ENCODE results near the gene ZNF22. TPM values are rescaled to one million over a fixed set of nuclear protein-coding genes. Genes with fewer than 3 reads are reported as not detected.
A peak's percentile ranks its signal among the peaks of the same experiment; 100 is the strongest.

ZNF22 gene
- total and polyA plus RNA-seq, 7 donors = 12.9 to 29.9 (median 18.3) TPM

- peak; percentile 90 for DNase-seq
- Histone ChIP-seq H3K4me1 (peaks cover 0 to 76% (median 71%) of the 10 kb centered on the region in 4 donors), H3K27ac (peak overlapping the region; percentile 88 to 92 (median 90)), H3K4me3 (peak overlapping the region; percentile 54 to 64 (median 54)), H3K9me3 (no peaks in the 10 kb centered on the region), H3K36me3 (peaks cover 5 to 44% (median 18%) of the 10 kb centered on the region in 4 donors), H3K27me3 (no peaks in the 10 kb centered on the region)
- 42 to 52% methylated on average over 10 of the region's 10 CpGs for WGBS, 2 donors
- TF ChIP-seq POLR2A (IDR thresholded peaks at IDR 0.05) (no peak), POLR2AphosphoS5 (IDR thresholded peaks at IDR 0.05) (peak; percentile 22 to 64 (median 46))
- intact Hi-C loops (cut with DNase I) = loop anchor here (1.0 to 5.0 kb wide), 2 partner anchors 43 to 98 kb away; no protein-coding TSS in a partner anchor
Observed at GRCh38 chr10:44975431-44976331, 25.0 kb upstream of the ZNF22 start.

- Histone ChIP-seq H3K9me3 (no peaks in the 10 kb centered on the region), H3K4me1 (peaks cover 0 to 85% (median 79%) of the 10 kb centered on the region in 4 donors), H3K27ac (peak overlapping the region; percentile 88 to 92 (median 90)), H3K36me3 (peaks cover 5 to 35% (median 16%) of the 10 kb centered on the region in 4 donors), H3K4me3 (peak overlapping the region; percentile 54 to 64 (median 54)), H3K27me3 (no peaks in the 10 kb centered on the region)
- WGBS, 2 donors = 88 to 91% methylated on average over 9 of the region's 9 CpGs
- DNase-seq = peak; percentile 71
- TF ChIP-seq CTCF (IDR thresholded peaks at IDR 0.05) = no peak
- TF ChIP-seq POLR2AphosphoS5 (IDR thresholded peaks at IDR 0.05) = peak in 3 of 4 donors; percentile 30 to 46 (median 37)
- no peak for TF ChIP-seq POLR2A (IDR thresholded peaks at IDR 0.05)
- no peak for TF ChIP-seq EP300 (IDR thresholded peaks at IDR 0.05)
- intact Hi-C loops (cut with DNase I) = loop anchor here (5.0 kb wide), 1 partner anchor 99 kb away; no protein-coding TSS in a partner anchor
Observed at GRCh38 chr10:44976352-44977198, 24.1 kb upstream of the ZNF22 start.

GRCh38 chr10:44977287-44978212, 23.2 kb upstream of the ZNF22 start:
- peak overlapping the region; percentile 54 to 64 (median 54) for H3K4me3 ChIP-seq
- intact Hi-C loops (cut with DNase I) = loop anchor here (5.0 kb wide), 1 partner anchor 100 kb away; no protein-coding TSS in a partner anchor
- peak overlapping the region; percentile 88 to 92 (median 90) for H3K27ac ChIP-seq
- no peaks in the 10 kb centered on the region for H3K9me3 ChIP-seq
- 76 to 83% methylated on average over 25 of the region's 25 CpGs for WGBS, 2 donors
- no peak for TF ChIP-seq POLR2A (IDR thresholded peaks at IDR 0.05)
- TF ChIP-seq POLR2AphosphoS5 (IDR thresholded peaks at IDR 0.05) = peak in 3 of 4 donors; percentile 3 to 25 (median 8)
- TF ChIP-seq CTCF (IDR thresholded peaks at IDR 0.05) = no peak
- no peak for TF ChIP-seq EP300 (IDR thresholded peaks at IDR 0.05)
- H3K36me3 ChIP-seq = peaks cover 0 to 25% (median 11%) of the 10 kb centered on the region in 4 donors
- H3K4me1 ChIP-seq = peaks cover 0 to 95% (median 89%) of the 10 kb centered on the region in 4 donors
- H3K27me3 ChIP-seq = no peaks in the 10 kb centered on the region
- peak; percentile 69 for DNase-seq

- H3K4me1 ChIP-seq = peaks cover 0 to 96% (median 92%) of the 10 kb centered on the region in 4 donors
- intact Hi-C loops (cut with DNase I) = loop anchor here (5.0 kb wide), 1 partner anchor 101 kb away; no protein-coding TSS in a partner anchor
Observed at GRCh38 chr10:44978213-44978569, 22.5 kb upstream of the ZNF22 start.

More at GRCh38 chr10:44978213-44978569, 22.5 kb upstream of the ZNF22 start:
- peak overlapping the region; percentile 88 to 92 (median 90) for H3K27ac ChIP-seq
- WGBS, 2 donors = 22 to 29% methylated on average over 4 of the region's 4 CpGs
- H3K4me3 ChIP-seq = peak overlapping the region; percentile 54 to 64 (median 54)
- TF ChIP-seq POLR2A (IDR thresholded peaks at IDR 0.05) (no peak), CTCF (IDR thresholded peaks at IDR 0.05) (no peak), EP300 (IDR thresholded peaks at IDR 0.05) (no peak), POLR2AphosphoS5 (IDR thresholded peaks at IDR 0.05) (no peak)
- DNase-seq = peak; percentile 60
- peaks cover 0 to 19% (median 9%) of the 10 kb centered on the region in 4 donors for H3K36me3 ChIP-seq
- no peaks in the 10 kb centered on the region for H3K9me3 ChIP-seq
- H3K27me3 ChIP-seq = no peaks in the 10 kb centered on the region
